ENCODE data around the gene MICAL1.

The MICAL1 gene

DNA sequence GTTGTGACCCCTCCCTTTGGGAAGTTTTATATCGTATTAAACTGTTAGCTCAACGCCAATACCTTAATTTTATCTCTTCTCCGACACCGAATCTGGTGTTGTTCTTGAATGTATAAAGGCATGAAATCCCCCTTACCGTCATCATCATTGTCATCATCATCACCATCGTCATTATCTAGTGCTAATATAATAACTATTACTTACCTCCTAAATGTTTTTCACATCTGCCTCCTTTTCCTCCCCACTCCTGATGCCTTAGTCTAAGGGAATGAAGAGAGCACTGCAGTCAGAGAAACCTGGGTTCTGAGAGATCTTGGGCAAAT, 28.1 kb upstream of the MICAL1 start:
- H3K9me3 Mint-ChIP-seq, result no peaks in the 10 kb centered on the region
- H3K36me3 Mint-ChIP-seq (ENCODE audit: low read depth), result peaks cover 31% of the 10 kb centered on the region
- peak overlapping the region; percentile 76 for H3K4me3 Mint-ChIP-seq
- H3K27ac Mint-ChIP-seq, result peak overlapping the region; percentile 9
- H3K4me1 Mint-ChIP-seq (ENCODE audit: low read depth), result peaks cover 46% of the 10 kb centered on the region
- no peaks in the 10 kb centered on the region for H3K27me3 Mint-ChIP-seq

DNA sequence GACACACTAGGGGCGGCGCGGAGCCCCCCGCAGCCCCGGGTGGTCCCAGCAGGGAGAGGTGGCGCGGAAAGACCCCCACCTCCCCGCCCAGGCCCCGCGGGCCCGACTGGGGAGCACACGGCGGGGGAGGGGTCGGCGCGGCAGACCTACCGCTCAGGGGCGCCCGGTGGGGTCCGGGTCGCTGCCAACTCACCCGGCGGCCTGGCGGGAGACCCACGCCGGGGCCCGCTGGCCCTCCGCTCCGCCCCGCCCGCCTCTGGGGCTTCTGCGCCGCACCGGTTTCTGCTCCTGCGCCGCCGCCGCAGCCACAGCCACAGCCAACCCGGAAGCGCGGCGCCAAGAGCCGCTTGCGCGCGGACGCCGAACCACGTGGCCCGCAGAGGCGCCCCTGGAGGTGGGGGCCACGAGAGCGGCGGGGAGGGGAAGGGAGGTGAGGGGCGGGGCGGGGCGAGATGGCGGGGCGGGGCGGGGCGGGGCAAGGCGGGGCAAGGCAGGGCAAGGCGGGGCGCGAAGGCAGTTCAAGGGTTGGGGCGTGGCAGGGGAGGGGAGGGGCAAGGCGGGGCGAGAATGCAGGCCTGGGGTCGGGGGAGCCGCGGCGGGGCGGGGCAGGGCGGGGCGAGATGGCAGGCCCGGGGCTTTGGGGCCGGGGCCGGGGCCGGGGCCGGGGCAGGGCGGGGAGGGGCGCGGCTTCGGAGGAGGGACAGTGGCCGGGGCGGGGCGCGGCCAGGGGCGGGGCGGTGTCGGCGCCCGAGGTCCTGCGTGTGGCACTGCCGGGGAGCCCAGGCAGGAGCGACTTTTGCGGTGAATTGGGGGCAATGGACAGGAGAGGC, 27.5 kb upstream of the MICAL1 start, which contains the start of gene ZBTB24:
ZBTB24 (minus strand) TSS at position 315 of the 830 bp plus-strand sequence. CDS start 1,193 bp downstream, outside the sequence.
- no peaks in the 10 kb centered on the region for H3K9me3 Mint-ChIP-seq
- H3K4me3 Mint-ChIP-seq, result peak within 1 kb of the TSS; percentile 99
- H3K27me3 Mint-ChIP-seq, result no peaks in the 10 kb centered on the region
- peak within 1 kb of the TSS; percentile 93 for H3K27ac Mint-ChIP-seq
- peaks cover 52% of the 10 kb centered on the region for H3K4me1 Mint-ChIP-seq (ENCODE audit: low read depth)
- H3K36me3 Mint-ChIP-seq (ENCODE audit: low read depth), result peaks cover 37% of the 10 kb centered on the region

DNA sequence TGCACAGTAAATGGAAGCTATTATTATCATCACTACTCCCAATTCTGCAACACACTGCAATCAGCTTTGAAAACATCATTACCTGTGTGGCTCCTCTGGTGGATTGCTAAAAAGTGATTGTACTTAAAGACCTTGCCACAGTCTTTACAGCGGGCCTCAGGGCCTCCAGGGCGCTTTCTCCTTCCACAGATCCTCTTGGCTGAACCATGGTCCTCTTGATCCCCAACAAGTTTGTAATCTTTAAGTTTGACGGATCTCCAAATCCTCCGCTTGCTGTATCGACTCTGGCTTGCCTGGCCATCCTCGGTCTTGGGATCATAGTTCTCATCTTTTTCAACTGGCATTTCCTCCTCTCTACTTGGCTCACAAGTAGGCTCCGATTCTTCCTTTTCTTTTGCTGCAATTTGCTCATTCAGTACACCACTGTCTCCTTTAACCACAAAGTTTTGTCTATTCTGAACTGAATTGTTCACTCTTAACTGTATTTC, 25.5 kb upstream of the MICAL1 start:
- Mint-ChIP-seq H3K27ac (peak overlapping the region; percentile 16), H3K4me3 (peak overlapping the region; percentile 99), H3K36me3 (ENCODE audit: low read depth) (peaks cover 54% of the 10 kb centered on the region), H3K9me3 (no peaks in the 10 kb centered on the region), H3K27me3 (no peaks in the 10 kb centered on the region), H3K4me1 (ENCODE audit: low read depth) (peaks cover 71% of the 10 kb centered on the region)

DNA sequence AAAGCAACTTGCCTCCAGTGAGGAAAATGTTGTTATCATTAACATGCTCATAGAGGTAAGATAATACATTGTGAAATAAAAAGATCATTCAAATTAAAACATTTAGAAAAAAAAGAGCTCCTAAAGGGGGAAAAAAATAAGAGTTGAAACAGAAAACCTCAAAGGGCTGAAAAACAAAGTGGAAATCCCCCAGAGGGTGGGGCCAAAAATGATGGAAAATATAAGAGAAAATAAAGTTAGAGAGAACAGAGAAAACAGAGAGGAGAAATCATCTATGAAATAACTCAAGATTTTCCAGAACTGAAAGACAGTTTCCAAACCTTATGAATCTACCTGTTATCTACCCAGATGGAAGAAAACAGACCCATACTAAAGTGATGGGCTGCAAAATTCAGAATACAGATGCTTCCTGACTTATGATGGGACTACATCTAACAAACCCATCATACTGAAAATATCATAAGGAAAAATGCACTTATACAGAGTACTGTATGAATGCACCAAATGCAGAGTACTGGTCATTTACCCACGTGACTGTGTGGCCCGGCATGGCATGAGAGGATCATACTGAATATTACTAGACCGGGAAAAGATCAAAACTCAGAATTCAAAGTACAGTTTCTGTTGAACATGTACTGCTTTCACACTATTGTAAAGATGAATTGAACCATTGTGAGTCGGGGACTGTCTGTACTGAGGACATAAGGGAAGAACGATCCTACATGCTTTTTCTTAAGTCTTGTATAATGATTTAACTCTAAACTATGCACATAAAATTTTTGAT, 23.5 kb upstream of the MICAL1 start:
- Mint-ChIP-seq H3K4me1 (ENCODE audit: low read depth) (peaks cover 78% of the 10 kb centered on the region), H3K36me3 (ENCODE audit: low read depth) (peaks cover 71% of the 10 kb centered on the region), H3K27ac (peak overlapping the region; percentile 85), H3K9me3 (no peaks in the 10 kb centered on the region), H3K27me3 (no peaks in the 10 kb centered on the region), H3K4me3 (peak overlapping the region; percentile 99)

DNA sequence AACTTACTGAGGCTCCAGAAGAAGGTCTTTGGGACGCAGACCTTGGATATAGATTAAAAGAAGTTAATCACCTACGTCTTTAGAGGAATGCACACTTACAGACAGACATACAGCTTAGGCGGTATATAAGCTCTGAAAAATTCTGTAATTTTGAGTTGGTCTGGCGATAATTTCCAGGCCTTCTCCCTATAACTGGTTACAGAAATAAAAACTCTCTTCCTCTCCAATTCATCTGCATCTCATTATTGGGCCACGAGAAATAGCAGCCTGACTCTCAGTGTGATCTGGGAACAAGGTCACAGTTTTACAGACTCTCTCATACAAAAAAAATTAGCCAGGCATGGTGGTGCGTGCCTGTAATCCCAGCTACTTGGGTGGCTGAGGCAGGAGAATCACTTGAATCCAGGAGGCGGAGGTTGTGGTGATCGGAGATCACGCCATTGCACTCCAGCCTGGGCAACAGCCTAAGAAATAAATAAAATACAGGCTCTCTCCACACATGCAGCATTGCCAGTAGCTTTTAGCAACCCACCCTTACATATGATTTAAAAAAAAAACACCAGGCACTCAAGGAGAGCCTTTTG, 22.7 kb upstream of the MICAL1 start:
- Mint-ChIP-seq H3K9me3 (no peaks in the 10 kb centered on the region), H3K36me3 (ENCODE audit: low read depth) (peaks cover 78% of the 10 kb centered on the region), H3K27me3 (no peaks in the 10 kb centered on the region), H3K4me1 (ENCODE audit: low read depth) (peaks cover 78% of the 10 kb centered on the region), H3K27ac (peak overlapping the region; percentile 85), H3K4me3 (peak overlapping the region; percentile 99)

DNA sequence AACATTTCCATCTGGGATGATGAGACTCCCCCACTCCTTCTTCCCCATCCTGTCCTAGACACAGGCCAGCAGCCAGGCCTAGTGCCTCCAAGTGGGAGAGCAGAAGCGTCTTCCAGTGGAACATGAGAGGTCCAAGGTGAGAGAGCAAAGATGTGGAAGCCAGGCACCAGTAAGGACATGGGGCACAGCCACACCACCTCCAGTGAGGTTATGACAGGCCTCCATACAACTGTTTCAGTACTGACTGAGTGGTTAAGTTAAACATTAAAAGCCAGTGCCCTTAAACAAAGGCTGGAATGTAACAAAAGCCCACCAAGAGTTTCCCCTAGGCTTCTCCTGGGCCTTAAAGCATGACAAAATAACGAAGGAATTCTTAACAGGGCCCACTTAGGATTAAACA, 22.2 kb upstream of the MICAL1 start:
- H3K27ac Mint-ChIP-seq, result peak overlapping the region; percentile 85
- H3K9me3 Mint-ChIP-seq, result no peaks in the 10 kb centered on the region
- H3K27me3 Mint-ChIP-seq, result no peaks in the 10 kb centered on the region
- peak overlapping the region; percentile 99 for H3K4me3 Mint-ChIP-seq
- peaks cover 84% of the 10 kb centered on the region for H3K36me3 Mint-ChIP-seq (ENCODE audit: low read depth)
- H3K4me1 Mint-ChIP-seq (ENCODE audit: low read depth), result peaks cover 84% of the 10 kb centered on the region

DNA sequence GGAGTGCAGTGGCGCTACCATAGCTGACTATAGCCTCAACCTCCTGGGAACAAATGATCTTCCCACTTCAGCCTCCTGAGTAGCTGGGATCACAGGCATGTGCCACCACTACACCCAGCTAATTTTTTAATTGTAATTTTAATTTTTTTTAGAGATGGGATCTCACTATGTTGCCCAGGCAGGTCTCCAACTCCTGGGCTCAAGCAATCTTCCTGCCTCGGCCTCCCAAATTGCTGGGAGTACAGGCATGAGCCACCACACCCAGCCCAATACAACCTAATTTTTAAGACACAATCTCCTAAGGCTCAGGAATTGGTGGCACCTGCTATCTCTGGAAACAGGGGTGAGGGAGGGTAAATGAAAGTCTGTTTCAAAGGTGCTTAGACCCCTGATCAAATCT, 21.6 kb upstream of the MICAL1 start:
- Mint-ChIP-seq H3K9me3 (no peaks in the 10 kb centered on the region), H3K36me3 (ENCODE audit: low read depth) (peaks cover 89% of the 10 kb centered on the region), H3K4me1 (ENCODE audit: low read depth) (peaks cover 89% of the 10 kb centered on the region), H3K4me3 (peak overlapping the region; percentile 99), H3K27me3 (no peaks in the 10 kb centered on the region), H3K27ac (peak overlapping the region; percentile 85)

DNA sequence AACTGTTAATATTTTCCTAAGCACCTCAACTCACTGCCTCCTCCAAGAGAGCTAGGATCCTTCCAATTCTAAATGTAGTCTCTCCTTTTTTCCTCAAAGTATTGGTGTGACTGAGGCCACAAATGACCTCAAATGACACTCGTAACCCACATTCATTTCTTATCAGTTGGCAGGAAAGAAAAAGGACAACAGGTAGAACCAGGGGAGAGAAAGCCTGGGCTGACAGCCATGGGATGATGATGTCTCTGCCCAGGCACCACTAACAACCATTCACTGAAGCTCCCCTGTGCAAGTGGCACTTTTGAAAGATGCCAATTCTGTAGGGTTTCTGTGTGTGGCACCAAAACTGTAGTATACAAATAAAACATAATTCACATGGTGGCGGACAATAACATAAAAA, 20.1 kb upstream of the MICAL1 start:
- peaks cover 89% of the 10 kb centered on the region for H3K4me1 Mint-ChIP-seq (ENCODE audit: low read depth)
- H3K4me3 Mint-ChIP-seq, result no peak overlapping the region
- no peaks in the 10 kb centered on the region for H3K9me3 Mint-ChIP-seq
- H3K27ac Mint-ChIP-seq, result peak overlapping the region; percentile 12
- H3K27me3 Mint-ChIP-seq, result no peaks in the 10 kb centered on the region
- H3K36me3 Mint-ChIP-seq (ENCODE audit: low read depth), result peaks cover 90% of the 10 kb centered on the region

DNA sequence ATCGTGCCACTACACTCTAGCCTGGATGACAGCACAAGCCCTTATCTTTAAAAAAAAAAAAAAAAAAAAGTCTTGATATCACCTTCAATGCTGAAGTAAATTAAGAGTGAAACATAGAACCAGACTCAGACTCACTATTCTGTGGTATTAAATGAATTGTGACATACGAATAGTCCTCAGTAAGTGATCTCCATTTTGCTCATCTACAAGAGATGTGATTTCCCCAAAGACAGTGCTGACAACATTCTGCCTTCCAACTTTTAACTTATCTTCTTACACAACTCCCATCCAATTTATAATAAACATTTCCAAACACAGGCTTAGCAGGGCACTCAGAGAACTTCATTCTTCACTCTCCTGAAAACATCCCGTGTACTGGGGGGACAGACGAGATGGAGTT, 19.4 kb upstream of the MICAL1 start:
- H3K4me3 Mint-ChIP-seq, result no peak overlapping the region

DNA sequence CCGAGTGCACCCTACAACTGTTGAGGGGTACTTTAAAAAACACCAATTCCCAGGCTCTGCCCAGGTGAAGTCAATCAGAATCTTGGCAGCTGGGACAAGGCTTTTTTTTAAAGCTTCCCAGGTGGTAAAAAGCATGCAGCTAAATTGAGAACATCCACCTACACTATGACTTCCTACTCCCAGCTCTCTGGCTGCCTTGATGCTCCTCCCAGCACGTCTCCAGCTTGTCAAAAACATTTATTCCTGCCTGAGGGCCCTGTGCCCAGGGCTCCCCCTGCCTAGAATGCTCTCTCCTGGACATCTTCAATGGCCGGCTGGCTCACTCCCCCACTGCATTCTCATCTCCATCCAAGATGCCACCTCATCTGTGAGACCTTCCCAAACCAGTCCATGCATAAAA, 17.5 kb upstream of the MICAL1 start:
- H3K27me3 Mint-ChIP-seq, result no peaks in the 10 kb centered on the region
- H3K4me1 Mint-ChIP-seq (ENCODE audit: low read depth), result peaks cover 82% of the 10 kb centered on the region
- peaks cover 91% of the 10 kb centered on the region for H3K36me3 Mint-ChIP-seq (ENCODE audit: low read depth)
- peak overlapping the region; percentile 14 for H3K4me3 Mint-ChIP-seq
- peak overlapping the region; percentile 75 for H3K27ac Mint-ChIP-seq
- no peaks in the 10 kb centered on the region for H3K9me3 Mint-ChIP-seq

More for the DNA sequence above, 19.4 kb upstream of the MICAL1 start:
- Mint-ChIP-seq H3K27me3 (no peaks in the 10 kb centered on the region), H3K36me3 (ENCODE audit: low read depth) (peaks cover 89% of the 10 kb centered on the region), H3K9me3 (no peaks in the 10 kb centered on the region), H3K27ac (peak overlapping the region; percentile 27), H3K4me1 (ENCODE audit: low read depth) (peaks cover 90% of the 10 kb centered on the region)

DNA sequence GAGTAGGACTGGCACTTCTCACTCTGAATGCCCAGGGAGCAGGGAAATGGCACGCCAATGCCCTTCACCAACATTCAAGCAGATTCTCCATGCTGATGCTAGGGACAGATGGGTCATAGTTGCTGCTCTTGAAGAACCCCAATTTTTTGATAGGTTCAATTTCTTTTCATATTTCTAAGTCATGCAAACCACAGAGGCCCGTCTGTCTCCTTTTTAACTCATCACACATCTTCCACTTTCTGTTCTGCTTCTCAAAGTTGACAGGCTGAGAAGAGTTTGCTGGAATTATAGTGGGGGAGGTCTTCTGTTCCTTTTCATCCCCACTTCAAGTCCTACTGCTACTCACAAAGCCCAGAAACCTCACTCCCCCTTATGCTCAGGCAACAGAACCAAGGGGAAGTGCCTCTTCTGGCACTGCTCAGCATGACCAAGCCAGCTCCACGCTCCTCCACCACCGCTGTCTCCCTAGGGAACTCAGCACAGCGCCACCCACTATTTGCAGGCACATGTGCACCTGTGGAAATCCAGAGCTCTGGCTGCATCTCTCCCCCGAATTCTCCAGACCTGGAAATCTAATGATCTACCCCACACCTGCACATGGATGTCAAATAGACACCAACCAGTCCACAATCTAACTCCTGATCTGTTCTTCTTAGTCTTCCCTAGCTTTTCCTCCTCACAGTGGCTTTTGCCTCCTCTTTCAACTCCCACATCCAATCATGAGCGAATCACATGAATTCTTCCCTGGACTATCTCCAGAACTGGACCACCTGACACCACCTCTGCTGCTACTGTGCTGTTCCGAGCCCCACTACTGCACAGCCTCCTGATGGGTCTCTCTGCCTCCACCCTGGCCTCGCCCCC, 16.8 kb upstream of the MICAL1 start:
- H3K4me1 Mint-ChIP-seq (ENCODE audit: low read depth), result peaks cover 78% of the 10 kb centered on the region

DNA sequence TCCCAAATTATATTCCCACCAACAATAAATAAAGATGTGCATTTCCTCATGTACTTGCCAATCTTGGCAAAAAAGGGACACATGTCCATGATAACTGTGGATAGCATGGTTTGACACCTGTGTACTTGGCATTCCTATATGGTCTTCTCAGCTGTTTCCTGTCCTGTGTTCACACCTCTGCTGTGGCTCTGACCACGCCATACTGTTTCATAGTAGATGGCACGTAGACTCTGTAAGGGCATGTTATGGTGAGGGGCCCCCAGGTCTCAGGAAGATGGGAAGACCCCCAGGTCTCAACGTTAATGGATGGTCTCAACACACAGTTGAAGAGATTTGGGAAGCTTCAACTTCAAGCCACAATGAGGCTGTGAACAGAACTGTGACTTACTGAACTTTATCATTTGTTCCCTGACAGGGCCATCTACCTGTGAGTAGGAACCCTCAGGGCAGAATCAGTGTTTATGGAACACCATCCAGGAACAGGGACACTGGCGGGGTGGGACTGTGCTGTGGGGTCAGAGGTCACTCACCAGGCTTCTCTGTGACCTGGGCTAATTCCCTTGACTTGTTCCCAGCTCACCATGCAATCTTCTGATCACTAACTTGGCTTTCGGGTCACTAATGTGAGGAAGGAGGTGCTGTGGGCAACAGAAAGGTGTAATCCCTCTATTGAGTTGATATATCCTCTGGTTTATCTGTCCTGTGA, 15.7 kb upstream of the MICAL1 start:
- no peaks in the 10 kb centered on the region for H3K9me3 Mint-ChIP-seq
- peaks cover 94% of the 10 kb centered on the region for H3K36me3 Mint-ChIP-seq (ENCODE audit: low read depth)
- peak overlapping the region; percentile 75 for H3K27ac Mint-ChIP-seq

More for the DNA sequence above, 16.8 kb upstream of the MICAL1 start:
- Mint-ChIP-seq H3K27ac (peak overlapping the region; percentile 75), H3K9me3 (no peaks in the 10 kb centered on the region), H3K36me3 (ENCODE audit: low read depth) (peaks cover 91% of the 10 kb centered on the region), H3K27me3 (no peaks in the 10 kb centered on the region), H3K4me3 (peak overlapping the region; percentile 14)

DNA sequence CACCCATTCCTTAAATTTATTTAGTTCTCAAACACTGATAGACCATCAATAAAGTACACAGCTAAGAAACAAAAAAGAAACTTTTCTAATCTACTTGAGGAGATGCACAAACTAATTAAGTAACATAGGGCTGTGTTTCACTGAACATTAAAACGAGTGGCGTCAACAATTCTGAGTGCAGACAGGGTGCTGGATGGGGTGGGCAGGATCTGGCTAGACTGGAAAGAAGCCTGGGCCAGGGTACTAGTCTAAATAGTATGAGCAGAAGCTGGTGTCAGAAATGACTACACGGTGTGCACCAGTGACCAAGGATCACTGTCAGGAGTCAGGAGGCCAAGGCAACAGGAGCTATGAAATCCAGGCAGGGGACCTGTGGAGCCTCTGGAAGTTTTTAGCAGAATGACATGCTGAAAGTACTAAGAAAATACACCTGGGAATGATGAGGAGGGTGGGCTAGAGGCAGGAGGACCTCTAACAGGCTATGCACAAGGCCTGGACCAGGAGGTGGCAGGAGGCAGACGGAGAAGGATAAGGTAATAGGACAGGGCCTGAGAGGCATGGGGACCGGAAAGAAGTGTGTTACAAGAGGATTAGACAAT, 14.1 kb upstream of the MICAL1 start:
- Mint-ChIP-seq H3K27me3 (no peaks in the 10 kb centered on the region), H3K4me1 (ENCODE audit: low read depth) (peaks cover 69% of the 10 kb centered on the region), H3K27ac (no peak overlapping the region), H3K9me3 (no peaks in the 10 kb centered on the region), H3K4me3 (no peak overlapping the region), H3K36me3 (ENCODE audit: low read depth) (peaks cover 94% of the 10 kb centered on the region)

More for the DNA sequence above, 15.7 kb upstream of the MICAL1 start:
- Mint-ChIP-seq H3K4me1 (ENCODE audit: low read depth) (peaks cover 68% of the 10 kb centered on the region), H3K4me3 (no peak overlapping the region), H3K27me3 (no peaks in the 10 kb centered on the region)
